Measurements from ENCODE around the gene UNC5A.

The UNC5A gene

DNA sequence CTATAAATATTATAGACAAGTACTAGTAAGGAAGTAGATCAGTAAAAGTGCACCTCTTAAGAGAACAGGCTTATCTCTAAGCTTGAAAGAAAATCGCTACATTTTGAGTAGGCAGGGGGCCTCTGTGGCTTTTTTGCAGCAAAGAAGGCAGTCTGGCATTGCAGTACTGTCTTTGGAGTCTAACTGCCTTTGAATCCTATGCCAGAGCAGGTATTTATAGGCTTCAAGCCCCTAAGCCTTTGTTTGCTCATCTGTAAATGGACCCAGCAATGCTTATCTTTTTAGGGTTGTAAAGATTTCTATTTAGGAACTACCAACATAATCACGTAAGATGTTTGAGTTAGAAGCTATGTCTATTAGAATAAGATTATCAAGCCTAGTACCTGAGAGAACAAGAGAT lies 112.5 kb downstream of the UNC5A start:
- Histone ChIP-seq H3K4me3 (replicated peaks; ENCODE audit: insufficient read depth, low read length) (no peak overlapping the region), H3K27ac (replicated peaks) (no peak overlapping the region), H3K27me3 (ENCODE audit: insufficient read depth, poor library complexity, severe bottlenecking) (no peaks in the 10 kb centered on the region)
- no peak for DNase-seq (ENCODE audit: low read depth in 1 of 2, low spot score in 1 of 2)
- TF ChIP-seq REST (IDR thresholded peaks at IDR 0.05; ENCODE audit: insufficient replicate concordance, low read depth) (no peak), POLR2AphosphoS5 (IDR thresholded peaks at IDR 0.05; ENCODE audit: low read depth) (no peak), SPI1 (IDR thresholded peaks at IDR 0.05; ENCODE audit: borderline replicate concordance, low read depth) (no peak), GABPA (IDR thresholded peaks at IDR 0.05; ENCODE audit: low read depth) (no peak)
- TF ChIP-seq, protein P1, sequence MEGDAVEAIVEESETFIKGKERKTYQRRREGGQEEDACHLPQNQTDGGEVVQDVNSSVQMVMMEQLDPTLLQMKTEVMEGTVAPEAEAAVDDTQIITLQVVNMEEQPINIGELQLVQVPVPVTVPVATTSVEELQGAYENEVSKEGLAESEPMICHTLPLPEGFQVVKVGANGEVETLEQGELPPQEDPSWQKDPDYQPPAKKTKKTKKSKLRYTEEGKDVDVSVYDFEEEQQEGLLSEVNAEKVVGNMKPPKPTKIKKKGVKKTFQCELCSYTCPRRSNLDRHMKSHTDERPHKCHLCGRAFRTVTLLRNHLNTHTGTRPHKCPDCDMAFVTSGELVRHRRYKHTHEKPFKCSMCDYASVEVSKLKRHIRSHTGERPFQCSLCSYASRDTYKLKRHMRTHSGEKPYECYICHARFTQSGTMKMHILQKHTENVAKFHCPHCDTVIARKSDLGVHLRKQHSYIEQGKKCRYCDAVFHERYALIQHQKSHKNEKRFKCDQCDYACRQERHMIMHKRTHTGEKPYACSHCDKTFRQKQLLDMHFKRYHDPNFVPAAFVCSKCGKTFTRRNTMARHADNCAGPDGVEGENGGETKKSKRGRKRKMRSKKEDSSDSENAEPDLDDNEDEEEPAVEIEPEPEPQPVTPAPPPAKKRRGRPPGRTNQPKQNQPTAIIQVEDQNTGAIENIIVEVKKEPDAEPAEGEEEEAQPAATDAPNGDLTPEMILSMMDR (IDR thresholded peaks at IDR 0.05; ENCODE audit: insufficient read depth, low read length), result no peak

DNA sequence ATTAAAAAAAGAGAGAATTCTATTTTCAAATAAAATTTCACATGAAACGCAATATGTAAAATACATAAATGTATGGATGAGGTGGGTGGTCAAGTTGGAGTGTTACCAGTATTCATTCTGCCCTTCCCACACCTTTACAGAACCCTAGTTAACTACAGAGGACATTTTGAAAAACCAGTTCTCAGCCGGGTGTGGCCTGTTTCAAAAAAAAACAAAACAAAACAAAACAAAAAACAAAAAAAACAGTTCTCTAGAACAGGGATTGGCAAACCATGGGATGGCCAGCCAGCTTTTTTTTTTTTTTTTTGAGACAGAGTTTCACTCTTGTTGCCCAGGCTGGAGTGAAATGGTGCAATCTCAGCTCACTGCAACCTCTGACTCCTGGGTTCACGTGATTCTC lies 117.2 kb downstream of the UNC5A start:
- H3K27me3 ChIP-seq (ENCODE audit: insufficient read depth, poor library complexity, severe bottlenecking), result no peaks in the 10 kb centered on the region
- H3K27ac ChIP-seq (replicated peaks), result no peak overlapping the region
- no peak overlapping the region for H3K4me3 ChIP-seq (replicated peaks; ENCODE audit: insufficient read depth, low read length)
- TF ChIP-seq POLR2AphosphoS5 (IDR thresholded peaks at IDR 0.05; ENCODE audit: low read depth), result no peak
- no peak for TF ChIP-seq REST (IDR thresholded peaks at IDR 0.05; ENCODE audit: insufficient replicate concordance, low read depth)
- TF ChIP-seq SPI1 (IDR thresholded peaks at IDR 0.05; ENCODE audit: borderline replicate concordance, low read depth), result no peak
- TF ChIP-seq, protein P1 (IDR thresholded peaks at IDR 0.05; ENCODE audit: insufficient read depth, low read length), result no peak
- no peak for TF ChIP-seq GABPA (IDR thresholded peaks at IDR 0.05; ENCODE audit: low read depth)
- no peak for DNase-seq (ENCODE audit: low read depth in 1 of 2, low spot score in 1 of 2)

DNA sequence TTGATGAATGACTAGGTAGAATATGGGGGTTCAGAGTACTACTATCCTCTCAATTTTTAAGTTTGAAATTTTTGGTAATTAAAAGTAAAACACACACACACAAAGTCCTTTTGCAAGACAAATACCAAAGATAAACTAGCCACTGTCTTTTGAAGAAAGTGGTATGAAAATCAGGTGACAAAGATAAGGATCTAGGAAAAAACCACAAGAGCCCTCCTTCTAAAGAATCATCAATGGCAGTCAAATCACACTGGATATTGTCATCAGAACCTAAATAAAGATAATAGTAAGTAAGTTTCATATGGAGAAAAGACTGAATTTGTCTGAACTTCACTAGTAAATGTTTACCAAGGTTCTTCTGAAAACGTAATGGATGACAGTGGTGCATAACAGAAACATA lies 119.3 kb downstream of the UNC5A start:
- TF ChIP-seq SPI1 (IDR thresholded peaks at IDR 0.05; ENCODE audit: borderline replicate concordance, low read depth) (no peak), GABPA (IDR thresholded peaks at IDR 0.05; ENCODE audit: low read depth) (no peak), POLR2AphosphoS5 (IDR thresholded peaks at IDR 0.05; ENCODE audit: low read depth) (no peak), REST (IDR thresholded peaks at IDR 0.05; ENCODE audit: insufficient replicate concordance, low read depth) (no peak)
- TF ChIP-seq, protein P1 (IDR thresholded peaks at IDR 0.05; ENCODE audit: insufficient read depth, low read length), result no peak
- no peak for DNase-seq (ENCODE audit: low read depth in 1 of 2, low spot score in 1 of 2)
- Histone ChIP-seq H3K4me3 (replicated peaks; ENCODE audit: insufficient read depth, low read length) (no peak overlapping the region), H3K27me3 (ENCODE audit: insufficient read depth, poor library complexity, severe bottlenecking) (no peaks in the 10 kb centered on the region), H3K27ac (replicated peaks) (no peak overlapping the region)
